HepG2 (cell line): Measurements from ENCODE around the gene OGFOD3. TPM values are rescaled to one million over a fixed set of nuclear protein-coding genes. Genes with fewer than 3 reads are reported as not detected.

ENCODE experiments used
- FUBP1 ChIP-seq: sonication (generic); formaldehyde crosslinking; IDR thresholded peaks from 2 replicates; pipeline ENCODE4 v1.5.1; 2020; ENCODE audit warnings: missing genetic modification reagents, mild to moderate bottlenecking, borderline replicate concordance
- JARID2 ChIP-seq: sonication (generic); formaldehyde crosslinking; IDR thresholded peaks from 2 replicates; pipeline ENCODE4 v1.8.1; 2023; ENCODE audit warnings: missing genetic modification reagents, inconsistent platforms; ENCODE audit not compliant: insufficient replicate concordance
- KAT8 ChIP-seq: IDR thresholded peaks from 2 replicates; pipeline ENCODE4 v1.6.1; 2016; ENCODE audit warnings: missing genetic modification reagents, missing compliant biosample characterization
- MBD4 ChIP-seq: IDR thresholded peaks from 2 replicates; pipeline ENCODE4 v1.6.1; 2012; ENCODE audit warnings: low read length, inconsistent platforms, borderline replicate concordance
- STAT6 ChIP-seq: sonication (generic); formaldehyde crosslinking; IDR thresholded peaks from 2 replicates; pipeline ENCODE4 v1.4.0; 2020; ENCODE audit warnings: missing genetic modification reagents, mild to moderate bottlenecking, borderline replicate concordance
- TCF12 ChIP-seq, 2 experiments: fragments of 450-650 bp in 1 of 2; sonication (generic) in 1 of 2; formaldehyde crosslinking in 1 of 2; IDR thresholded peaks; 2 replicates each; pipeline versions ENCODE4 v1.6.1 to v1.8.0; 2017 to 2022; ENCODE audit warnings: antibody characterized with exemption in 1 of 2, mild to moderate bottlenecking in 1 of 2, missing genetic modification reagents in 1 of 2, moderate library complexity in 1 of 2
- TFDP1 ChIP-seq: IDR thresholded peaks from 2 replicates; pipeline ENCODE4 v1.6.1; 2016; ENCODE audit warnings: missing compliant biosample characterization, missing genetic modification reagents, borderline replicate concordance
- ZMAT5 ChIP-seq: sonication (generic); formaldehyde crosslinking; IDR thresholded peaks from 2 replicates; pipeline ENCODE4 v1.5.0; 2020; ENCODE audit warnings: mild to moderate bottlenecking, low read depth, missing genetic modification reagents, borderline replicate concordance
- ZNF121 ChIP-seq: sonication (generic); formaldehyde crosslinking; IDR thresholded peaks from 2 replicates; pipeline ENCODE4 v1.5.0; 2020; ENCODE audit warnings: mild to moderate bottlenecking, missing genetic modification reagents
- ZNF607 ChIP-seq: sonication (generic); formaldehyde crosslinking; IDR thresholded peaks from 2 replicates; pipeline ENCODE4 v1.5.1; 2020; ENCODE audit warnings: missing genetic modification reagents, mild to moderate bottlenecking, borderline replicate concordance
- ZNF616 ChIP-seq: sonication (generic); formaldehyde crosslinking; IDR thresholded peaks from 2 replicates; pipeline ENCODE4 v1.5.0; 2020; ENCODE audit warnings: low read depth, mild to moderate bottlenecking, missing genetic modification reagents
- ZNF672 ChIP-seq: sonication (generic); formaldehyde crosslinking; IDR thresholded peaks from 2 replicates; pipeline ENCODE4 v1.8.1; 2022; ENCODE audit warnings: missing genetic modification reagents
- ZNF770 ChIP-seq: sonication (generic); formaldehyde crosslinking; IDR thresholded peaks from 2 replicates; pipeline ENCODE4 v1.5.0; 2020; ENCODE audit warnings: mild to moderate bottlenecking, missing genetic modification reagents
- ZSCAN12 ChIP-seq: sonication (generic); formaldehyde crosslinking; IDR thresholded peaks from 2 replicates; pipeline ENCODE4 v1.9.0; 2021; ENCODE audit warnings: mild to moderate bottlenecking, missing genetic modification reagents
- ZUFSP ChIP-seq: sonication (generic); formaldehyde crosslinking; IDR thresholded peaks from 2 replicates; pipeline ENCODE4 v1.9.0; 2021; ENCODE audit warnings: missing genetic modification reagents, mild to moderate bottlenecking, borderline replicate concordance
- polyA plus RNA-seq, 8 experiments: library from polyadenylated mRNA; depleted of rRNA in 3 of 8; stranded (reverse) in 7 of 8; unstranded in 1 of 8; fragments of >200 nt; fragmentation: Illumina TruSeq in 4 of 8; extraction: Trizol in 4 of 8; gene quantifications; 2 replicates each; pipeline versions ENCODE4 v1.2.1 to v1.2.3, GENCODE V29; 2011 to 2016; ENCODE audit warnings: low read depth in 4 of 8, missing spikeins in 1 of 8, mixed read lengths in 1 of 8; ENCODE audit not compliant: insufficient read depth in 1 of 8
- total RNA-seq, 5 experiments: library from RNA; depleted of rRNA; stranded (reverse); fragments of >200 nt; fragmentation: Illumina TruSeq; extraction: Trizol; gene quantifications; 2 replicates each; pipeline ENCODE4 v1.2.3, GENCODE V29; 2016; ENCODE audit warnings: low read depth in 1 of 5

OGFOD3 gene
- total and polyA plus RNA-seq, 2 of the 13 experiments (the other 11 are each of a cell fraction or from before 2014, with no cell fraction given): 40.0 to 42.1 TPM

GRCh38 chr17:82346342-82347300 lies 71.8 kb downstream of the OGFOD3 start (continued):
- TF ChIP-seq ZNF121 (CRISPR knock-in tag) (peak; percentile 62; the same call in 1 of the 2 replicates), KAT8 (peak; percentile 92), ZUFSP (no peak), ZNF770 (CRISPR knock-in tag) (peak; percentile 63), ZNF616 (no peak), JARID2 (CRISPR knock-in tag) (no peak), ZNF607 (peak; percentile 97; the same call in 1 of the 2 replicates), ZSCAN12 (CRISPR knock-in tag) (no peak), FUBP1 (CRISPR knock-in tag) (no peak), ZMAT5 (CRISPR knock-in tag) (no peak), MBD4 (peak; percentile 68; the same call in 1 of the 2 replicates), TFDP1 (CRISPR knock-in tag) (peak; percentile 31; the same call in 1 of the 2 replicates), STAT6 (CRISPR knock-in tag) (peak; percentile 40; the same call in 1 of the 2 replicates), TCF12 (IDR thresholded peaks at IDR 0.05) (no peak), TCF12 (CRISPR knock-in tag; IDR thresholded peaks at IDR 0.05) (peak; percentile 97), ZNF672 (no peak)
